Measurements from ENCODE around the gene RPS27L.

The RPS27L gene

DNA sequence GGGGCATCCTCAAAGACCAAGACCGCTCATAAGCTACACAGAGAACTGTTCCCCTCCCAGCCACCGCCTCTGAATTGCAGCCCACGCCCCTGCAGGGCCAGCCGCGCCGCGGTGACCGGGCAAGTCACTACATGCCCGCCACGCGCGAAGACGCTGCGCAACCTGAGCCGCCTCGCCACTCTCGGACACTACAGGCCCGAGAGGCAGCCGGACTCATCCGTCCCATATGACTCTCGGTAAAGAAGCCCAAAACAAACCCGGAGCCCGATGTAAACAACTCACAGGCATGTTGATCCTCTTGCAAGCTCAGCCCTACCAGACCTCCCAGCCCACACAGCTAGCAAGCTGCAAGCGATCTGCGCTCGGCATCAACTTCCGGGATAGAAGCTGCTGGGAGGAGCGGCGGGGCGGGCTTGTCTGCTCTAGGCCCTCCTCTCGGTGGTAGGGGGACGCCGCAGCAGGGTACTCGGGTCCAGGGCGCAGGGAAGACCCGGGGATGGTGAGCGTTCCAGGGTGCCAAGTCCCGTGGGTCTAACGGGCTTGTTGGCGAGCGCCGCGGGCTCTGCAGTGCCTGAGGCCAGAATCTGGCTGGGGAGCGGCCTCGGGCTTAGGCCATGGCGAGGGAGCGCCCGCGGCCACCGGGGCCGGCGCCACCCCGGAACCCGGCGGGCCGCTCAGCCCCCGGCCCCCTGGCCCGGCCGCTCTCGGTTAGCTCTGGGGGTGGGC, at the start of gene RPS27L:
RPS27L (minus strand) TSS at position 360 of the 726 bp plus-strand sequence; CDS start at position 288, 72 bp downstream.
- FAIRE-seq, result no peak

DNA sequence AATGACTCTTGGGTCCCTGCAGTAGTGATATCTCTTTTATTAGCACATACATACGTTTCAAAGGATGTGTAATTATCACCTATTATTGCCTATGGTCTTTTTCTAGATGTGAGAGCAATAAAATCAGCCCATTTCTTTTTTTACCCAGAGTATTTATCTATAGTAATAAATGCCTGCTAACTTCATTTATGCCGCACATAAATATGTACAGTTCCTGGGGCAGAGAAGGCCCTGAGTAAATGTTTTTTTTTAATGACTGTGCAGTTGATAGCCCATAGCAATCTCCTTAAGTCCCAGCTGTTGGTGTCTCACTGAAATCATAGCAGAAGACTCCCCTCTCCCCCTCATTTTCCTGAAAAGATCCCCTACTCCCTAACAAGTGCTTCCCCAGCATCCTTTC, 48.8 kb upstream of the RPS27L start:
- FAIRE-seq, result no peak

DNA sequence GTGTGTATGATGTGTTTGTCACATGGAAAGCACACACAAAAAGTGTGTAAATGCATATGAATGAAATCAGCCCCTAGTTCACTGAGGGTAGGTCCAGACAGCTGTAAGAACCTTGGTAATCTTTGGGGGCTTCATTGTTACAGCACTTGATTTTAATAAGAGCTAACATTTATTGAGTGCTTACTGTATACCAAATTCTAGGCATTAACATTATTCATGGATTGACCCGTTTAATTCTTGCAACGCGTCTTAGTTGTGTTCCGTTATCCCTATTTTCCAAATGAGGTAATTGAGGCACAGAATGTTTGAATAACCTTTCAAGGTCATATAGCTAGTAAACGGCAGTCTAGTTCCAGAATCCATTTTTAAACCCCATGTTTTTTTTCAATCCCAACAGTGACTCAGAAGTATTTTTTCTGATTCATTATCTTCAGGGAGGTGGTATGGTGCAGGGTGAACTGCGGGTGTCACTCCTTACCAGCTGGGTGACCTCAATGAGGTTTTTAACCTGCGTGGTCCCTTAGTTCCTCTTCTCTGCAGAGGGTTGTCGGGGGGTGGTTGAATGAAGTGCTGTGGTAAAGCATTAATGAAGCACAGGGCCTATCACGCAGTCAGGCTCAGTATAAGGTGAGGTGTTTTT, 46.3 kb upstream of the RPS27L start:
- no peak for FAIRE-seq

DNA sequence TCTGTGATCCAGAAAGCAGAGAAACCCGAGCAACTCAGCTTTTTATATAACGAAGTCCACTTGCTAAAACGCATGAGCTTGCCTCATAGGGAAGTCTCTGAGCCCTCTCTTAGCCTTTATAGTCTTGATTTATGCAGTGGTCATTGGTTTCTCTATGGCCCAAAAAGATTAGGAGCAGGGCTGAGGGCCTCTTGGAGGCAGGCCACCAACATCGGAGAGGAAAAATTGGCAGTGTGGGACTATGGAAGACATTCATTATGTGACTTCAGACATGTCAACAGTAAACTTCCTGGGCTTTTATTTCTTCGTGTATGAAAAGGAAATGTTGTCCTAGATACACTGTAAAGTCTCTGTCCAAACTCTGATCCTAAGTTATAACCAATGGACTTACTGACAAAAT, 45.6 kb upstream of the RPS27L start:
- no peak for FAIRE-seq

DNA sequence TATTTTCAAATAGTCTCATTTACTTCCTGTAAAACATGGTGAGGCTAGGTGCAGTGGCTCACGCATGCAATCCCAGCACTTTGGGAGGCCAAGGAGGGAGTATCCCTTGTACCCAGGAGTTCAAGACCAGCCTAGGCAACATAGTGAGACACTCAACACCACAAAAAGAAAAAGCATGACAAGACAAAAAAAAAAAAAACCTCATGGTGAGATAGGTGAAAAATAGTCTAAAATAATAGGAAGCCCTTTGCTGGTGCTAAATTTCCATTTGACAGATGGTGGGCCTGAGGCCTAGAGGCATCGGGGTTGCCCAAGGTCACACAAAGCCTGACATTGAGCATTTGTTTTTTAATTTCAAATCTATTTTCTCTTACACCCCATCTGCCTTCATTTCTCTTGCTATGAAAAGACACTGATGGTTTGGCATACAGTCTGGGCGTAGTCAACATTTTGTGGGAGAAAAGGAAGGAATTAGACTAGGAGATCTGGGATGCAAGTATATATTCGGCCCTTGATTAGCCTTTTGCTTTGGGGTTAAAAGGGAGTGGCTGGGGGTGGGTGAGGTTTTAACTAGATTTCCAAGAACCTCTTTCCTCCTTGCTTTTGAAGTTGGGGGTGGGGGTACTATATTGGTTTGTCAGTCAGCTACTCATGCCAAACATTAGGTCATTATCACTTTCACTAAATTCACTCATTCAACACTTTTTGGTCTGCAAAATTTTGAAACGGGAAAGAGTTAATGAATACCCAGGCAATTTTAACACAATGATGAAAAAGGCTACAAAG, 43.4 kb upstream of the RPS27L start:
- FAIRE-seq, result no peak

DNA sequence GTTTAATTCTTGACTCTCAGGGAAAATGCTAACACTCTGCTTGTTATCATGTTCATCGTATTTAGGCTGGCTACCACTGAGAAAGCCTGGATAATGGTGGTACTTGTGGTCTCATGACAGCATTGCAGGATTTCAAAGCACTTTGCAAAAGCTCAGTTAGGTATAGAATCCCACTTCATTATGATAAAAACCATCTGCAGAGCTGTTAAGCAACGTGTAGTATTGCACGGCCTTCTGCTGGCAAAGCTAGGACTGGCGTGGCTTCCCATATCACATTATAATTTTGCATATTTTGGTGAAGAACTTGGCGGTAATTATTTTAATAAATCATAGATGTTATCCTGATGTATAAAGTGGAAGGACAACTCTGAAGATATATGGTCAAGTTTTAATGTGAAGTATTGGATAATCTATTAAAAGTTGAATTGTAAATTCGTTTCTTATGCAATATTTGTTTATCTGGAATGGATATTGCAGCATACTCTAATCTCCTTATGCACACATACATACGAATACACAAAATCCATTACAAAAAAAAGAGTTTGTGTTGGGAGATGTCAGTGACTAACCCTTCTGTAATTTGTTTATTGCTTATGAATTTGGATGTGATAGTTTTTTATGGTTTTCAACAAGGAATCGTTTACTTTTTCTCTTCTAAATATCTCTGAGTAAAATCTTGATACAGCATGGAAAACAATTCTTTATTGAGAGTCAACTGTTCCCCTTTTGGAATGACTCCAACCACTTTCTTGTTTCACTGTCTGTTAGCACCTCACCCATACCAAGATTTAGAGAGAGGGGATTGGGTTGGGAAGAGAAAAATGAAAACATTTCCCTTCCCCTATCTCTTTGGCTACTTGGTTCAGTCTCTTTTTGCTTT, 41.3 kb upstream of the RPS27L start:
- no peak for FAIRE-seq

DNA sequence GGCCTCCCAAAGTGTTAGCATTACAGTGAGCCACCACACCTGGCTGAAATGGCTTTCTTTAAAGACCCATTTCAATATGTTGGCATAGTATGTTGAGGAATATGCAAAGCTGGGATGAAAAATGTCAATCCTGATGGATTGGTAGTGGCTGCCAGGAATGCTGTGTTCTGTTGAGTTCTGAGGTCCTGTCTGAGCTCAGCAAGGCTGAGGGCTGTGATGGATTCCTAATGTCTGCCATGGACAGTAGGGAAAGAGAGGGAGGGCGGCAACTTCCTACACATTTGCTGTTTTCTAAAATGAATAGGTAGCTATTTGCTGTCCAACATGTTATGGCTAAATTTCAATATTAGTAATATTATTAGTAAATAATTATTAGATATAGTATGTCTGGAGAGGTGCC, 40.3 kb upstream of the RPS27L start:
- FAIRE-seq, result no peak

DNA sequence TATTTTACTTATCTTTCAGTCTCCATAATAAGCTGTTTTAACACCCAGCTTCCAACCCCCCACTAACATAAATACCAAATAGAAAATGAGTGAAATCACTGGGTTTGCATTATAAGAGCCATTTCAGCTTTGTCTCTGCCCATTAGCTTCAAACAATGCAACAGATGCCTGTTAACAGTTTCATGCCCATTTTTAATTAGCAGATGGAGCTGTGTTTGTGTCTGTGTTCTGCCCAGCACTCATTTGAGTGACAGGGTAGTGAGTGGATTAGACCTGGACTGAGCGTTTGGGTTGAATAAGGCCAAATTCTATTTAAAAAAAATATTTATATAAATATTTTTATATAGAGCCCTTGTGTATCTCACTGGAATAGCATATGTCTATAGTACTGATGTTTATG, 39.6 kb upstream of the RPS27L start:
- no peak for FAIRE-seq

DNA sequence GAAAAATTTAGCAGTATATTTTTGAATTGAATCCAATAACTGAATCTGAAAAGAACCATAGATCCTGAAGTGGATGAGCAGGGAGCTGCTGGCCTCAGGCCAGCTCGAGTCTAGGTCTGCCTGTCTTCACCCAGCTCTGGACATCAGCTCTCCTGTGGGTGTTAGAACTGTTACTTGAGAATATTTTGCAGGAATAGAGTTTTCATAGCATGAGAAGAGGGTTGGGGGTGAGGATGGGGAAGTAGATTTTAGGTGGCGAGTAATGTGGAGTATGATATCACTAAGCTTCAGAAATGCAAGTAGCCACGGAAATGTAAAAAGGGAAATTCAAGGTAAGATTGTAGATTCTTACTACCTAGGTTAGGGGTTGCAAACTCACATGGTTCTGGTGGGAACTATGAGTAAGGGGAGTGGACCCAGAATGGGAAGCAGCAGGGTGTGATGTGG, 38.3 kb upstream of the RPS27L start:
- no peak for FAIRE-seq

DNA sequence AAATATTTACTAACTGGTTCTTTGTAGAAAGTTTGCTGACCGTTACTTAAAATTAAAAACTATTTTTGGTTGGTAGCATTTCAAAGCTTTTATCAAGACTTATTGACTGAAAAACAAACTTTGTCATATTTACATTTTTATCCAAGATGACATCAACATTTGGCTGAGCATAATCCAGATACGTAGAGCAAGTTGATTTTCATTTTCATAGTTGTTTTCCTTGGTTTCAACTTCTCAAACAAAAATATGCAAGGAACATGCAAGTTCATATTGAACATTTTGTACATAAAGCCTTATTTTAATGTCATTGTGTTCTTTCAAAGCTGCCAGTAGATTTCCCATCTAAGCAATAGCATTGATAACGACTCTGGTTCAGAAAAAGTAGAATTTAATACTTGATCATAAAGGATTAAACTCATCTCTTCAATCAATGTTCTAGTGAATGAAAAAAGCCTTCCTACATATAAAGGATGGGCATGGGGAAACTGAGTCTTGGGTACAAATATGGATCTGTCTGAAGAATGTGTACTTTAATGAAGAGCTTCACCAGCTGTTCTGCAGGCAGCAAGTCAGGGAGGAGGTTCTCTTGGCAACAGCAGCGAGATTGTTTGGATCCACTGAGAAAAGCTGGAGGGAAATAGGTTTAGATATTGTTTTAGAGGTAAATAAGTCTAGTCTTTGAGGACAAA, 37.7 kb upstream of the RPS27L start:
- no peak for FAIRE-seq

DNA sequence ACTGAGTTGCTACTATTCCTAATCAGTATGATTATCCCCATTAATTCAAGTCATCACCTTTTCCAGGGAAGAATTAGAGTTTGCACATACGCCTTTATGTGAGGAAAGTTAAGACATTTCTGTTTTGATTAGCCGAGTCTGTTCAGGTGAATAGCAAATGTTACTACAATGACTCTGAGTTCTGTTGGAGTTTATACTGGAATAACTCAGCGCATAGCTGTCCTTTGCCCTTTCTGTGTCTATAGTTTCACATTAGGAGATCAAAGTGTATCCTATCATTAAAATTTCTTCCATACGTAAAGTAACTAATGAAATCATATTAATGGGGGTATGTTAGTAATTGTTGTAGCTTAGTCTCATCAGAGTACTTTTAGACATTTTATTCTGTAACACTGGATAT, 37.0 kb upstream of the RPS27L start:
- FAIRE-seq, result no peak

DNA sequence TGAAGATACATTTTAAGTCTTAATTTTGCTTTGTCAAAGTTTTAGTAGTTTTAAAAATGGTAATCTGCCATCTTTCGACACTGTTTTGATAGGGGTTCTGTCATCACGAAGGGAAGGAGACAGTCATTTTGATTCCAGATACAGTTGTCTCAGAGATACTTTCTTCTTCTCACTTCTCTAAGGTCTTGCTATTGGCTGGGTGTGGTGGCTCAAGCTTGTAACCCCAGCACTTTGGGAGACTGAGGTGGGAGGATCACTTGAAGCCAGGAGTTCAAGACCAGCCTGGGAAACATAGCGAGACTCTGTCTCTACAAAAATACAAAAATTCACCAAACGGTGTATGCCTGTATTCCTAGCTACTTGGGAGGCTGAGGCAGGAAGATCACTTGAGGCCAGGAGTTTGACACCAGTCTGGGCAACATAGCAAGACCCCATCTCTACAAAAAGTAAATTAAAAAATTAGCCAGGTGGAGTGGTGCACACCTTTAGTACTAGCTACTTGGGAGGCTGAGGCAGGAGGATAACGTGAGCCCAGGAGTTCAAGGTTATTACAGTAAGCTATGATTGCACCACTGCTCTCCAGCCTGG, 35.4 kb upstream of the RPS27L start:
- no peak for FAIRE-seq

DNA sequence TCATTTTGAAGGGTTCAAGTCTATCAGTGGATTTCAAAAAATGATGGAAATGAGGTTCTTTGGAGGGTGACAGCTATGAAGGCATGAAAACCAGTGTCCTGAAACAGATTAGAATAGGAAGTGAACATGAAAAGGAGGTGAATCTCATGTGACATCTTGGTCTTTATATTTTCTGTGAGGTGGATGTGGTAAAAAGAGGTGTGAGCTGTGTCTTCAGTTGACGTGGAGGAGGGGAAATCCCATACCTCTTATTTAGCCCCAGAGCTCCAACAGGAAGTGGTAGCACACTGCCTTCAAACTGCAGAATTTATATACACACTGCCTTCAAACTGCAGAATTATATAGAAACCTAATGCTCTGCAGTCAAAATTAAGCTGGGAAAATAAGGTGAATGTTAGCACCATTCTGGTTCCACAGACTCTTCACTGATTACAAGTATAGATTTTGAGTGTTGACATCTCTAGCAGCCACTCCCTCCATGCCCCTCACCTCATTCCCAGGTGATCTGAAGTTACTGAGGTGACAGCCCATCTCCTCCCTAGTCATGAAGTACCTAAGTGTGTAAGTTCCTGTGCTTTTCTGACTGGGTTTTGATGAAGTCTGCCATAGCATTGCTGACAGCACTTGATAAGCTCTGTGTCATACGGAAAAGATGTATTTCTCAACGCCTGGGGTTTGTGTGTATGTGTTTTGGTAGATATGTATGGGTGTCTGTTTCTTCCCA, 34.8 kb upstream of the RPS27L start:
- no peak for FAIRE-seq

DNA sequence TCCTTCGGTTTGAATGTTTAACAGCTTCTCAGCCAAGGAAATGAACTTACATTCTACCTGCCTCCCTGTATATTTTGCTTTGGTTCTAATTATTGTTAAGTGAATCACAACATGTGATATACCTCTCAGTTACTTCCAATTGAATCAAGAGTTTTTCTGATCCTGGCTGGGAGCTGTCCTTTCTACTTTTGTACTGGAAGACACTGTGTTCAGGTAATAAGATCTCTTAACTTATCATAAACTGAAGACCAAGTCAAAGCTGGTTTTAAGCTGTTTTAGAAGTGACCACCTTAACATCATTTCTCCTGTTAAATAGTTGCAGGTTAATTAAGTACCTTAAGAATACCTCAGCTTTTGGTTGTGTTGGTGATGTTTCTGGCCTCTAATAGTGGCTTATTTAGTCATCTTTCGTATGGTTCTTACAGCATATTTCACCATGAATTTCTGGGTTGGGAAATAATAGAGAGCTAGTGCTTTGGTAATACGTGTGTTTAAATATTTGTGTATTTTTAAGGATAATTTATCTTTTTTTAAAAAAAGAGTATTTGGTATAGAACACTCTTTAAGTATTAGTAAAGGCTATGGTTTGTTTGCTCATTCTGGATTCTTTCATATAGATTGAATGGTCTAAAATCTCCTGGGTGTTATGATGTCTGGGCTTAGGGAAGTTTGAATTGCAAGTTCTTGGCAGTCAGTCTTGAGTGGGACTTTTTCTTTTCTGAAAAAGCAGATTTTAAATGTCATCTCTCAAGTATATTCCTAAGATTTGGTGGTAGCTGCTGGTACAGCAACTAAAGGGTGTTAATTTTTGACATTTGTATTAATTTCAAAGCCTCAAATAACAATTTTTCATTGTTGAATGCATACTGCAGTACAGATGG, 33.7 kb upstream of the RPS27L start:
- FAIRE-seq, result no peak

DNA sequence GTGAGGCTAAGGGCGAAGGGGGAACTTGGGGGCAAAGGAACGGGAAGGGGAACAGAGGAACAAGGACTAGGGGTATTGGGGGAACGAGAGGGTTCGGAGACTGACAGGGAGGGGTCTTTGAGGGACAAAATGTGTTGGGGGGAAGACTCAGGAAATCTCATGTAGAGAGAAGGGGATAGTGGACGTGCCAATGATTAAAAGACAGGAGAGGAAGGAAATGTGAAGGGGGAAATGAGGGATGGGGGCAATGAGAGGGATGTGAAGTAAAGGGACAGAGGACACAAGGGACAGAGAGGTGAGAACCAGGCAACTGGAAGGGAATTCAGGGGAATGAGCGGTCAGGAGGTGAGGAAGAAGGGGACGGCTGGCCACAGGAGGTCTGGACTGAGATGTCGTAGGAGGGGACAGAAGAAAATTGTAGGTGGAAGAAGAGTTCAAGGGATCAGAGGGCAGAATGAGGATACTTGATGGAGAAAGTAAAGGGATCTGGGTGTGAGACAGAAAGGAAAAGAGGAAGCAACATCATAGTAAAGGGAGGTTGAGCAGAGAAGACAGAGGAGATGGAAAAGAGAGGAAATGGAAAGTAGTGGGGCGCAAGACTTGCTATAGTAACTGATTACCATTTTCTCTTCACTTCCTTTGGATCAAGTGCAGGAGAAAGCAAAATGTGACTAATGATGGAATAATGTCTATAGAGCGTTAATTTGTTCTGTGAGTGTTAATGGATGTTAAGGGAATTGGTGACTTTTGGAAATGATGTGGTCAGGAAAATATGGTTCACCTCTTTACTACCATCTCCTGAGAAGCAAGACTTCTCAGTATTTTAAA, 32.9 kb upstream of the RPS27L start:
- FAIRE-seq, result no peak

DNA sequence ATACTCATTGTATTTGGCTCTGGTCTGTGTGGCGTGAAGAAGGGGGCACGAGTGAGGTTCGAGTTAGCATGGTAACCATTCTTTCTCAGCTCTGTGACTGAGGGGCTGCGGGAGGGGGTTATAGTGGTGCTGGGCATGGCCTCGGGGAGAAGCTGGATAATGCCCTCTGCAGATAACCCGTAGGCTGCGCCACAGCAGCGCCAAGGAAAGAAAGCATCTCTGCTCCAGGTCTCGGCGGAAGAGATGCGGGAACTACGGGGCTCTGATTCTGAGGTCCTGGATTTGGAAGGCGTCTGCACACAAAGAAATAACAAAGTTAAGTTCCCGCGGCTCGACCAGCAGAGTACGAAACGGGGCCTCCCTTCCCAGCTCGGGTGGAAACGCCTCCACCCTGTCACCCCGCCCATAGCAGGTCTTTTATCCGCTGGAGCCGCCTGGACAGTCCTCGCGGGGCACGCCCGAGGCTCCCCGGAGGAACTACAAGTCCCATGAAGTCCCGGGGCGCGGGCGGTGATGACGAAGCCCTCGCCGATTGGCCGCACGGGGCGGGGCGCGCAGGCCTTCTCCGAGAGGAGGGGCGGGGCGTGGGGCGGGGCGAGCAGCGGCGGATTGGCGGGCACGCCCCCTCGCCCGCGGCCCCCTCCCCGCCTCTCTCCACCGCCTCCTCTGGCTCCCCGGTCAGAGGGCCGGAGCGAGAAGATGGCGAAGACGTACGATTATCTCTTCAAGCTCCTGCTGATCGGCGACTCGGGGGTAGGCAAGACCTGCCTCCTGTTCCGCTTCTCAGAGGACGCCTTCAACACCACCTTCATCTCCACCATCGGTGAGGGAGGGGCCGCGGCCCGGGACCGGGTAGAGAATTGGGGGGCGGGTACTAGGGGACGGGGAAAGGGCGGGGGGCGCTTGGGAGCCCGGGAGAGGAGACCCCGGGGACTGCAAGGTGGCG, 31.9 kb upstream of the RPS27L start, which contains the start of gene RAB8B:
RAB8B (plus strand) TSS at position 681 of the 946 bp plus-strand sequence; CDS start at position 700, 19 bp downstream.
- no peak for FAIRE-seq

DNA sequence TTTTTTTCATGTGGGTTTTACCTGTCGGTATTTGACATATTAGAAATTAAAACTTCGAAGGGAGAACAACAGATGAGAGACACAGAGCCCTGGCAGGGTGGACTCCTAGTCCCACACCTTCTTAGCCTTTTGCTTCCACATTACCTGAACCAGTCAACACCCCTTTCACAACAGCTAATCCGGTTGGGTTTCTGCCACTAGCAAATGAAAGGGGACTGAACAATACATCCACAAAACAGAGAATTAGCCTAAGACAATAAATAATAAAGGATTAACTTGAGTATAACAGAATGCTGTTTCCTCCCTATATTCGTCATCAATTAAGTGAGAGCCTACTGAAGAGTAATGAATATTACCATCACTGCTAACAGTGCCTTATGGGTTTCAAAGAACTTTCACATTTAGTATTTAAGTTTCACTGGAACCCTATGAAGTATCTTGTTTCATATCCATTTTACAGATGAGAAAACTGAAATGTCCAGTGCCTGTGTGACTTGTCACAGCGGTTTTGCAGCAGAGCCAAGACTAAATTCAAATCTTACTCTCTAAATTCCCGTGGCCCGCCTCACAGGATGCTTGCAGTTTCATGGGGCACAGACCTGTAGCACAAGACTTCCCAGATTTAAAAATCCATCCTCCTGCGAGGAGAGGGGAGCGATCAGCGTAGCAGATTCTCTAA, 31.1 kb upstream of the RPS27L start:
- no peak for FAIRE-seq
